IMR-90 (cell line): ENCODE data around the gene EDARADD.

Experiments
- BHLHE40 ChIP-seq: fragments of 150-350 bp; IDR thresholded peaks from 2 replicates; pipeline ENCODE4 v1.6.1; 2016; ENCODE audit warnings: mild to moderate bottlenecking, low read depth, low read length
- CTCF ChIP-seq: conservative IDR thresholded peaks from 2 replicates; pipeline ENCODE4 v1.5.1; 2012; ENCODE audit warnings: mild to moderate bottlenecking, low read depth, low read length, improper control_type of control experiment
- MAZ ChIP-seq: IDR thresholded peaks from 2 replicates; pipeline ENCODE4 v1.6.1; 2012; ENCODE audit warnings: low read depth, mild to moderate bottlenecking, low read length, improper control_type of control experiment, moderate library complexity, borderline replicate concordance
- MXI1 ChIP-seq: IDR thresholded peaks from 2 replicates; pipeline ENCODE4 v1.6.1; 2012; ENCODE audit warnings: low read depth, mild to moderate bottlenecking, low read length, moderate library complexity, borderline replicate concordance
- POLR2A ChIP-seq: IDR thresholded peaks from 2 replicates; pipeline ENCODE4 v1.6.1; 2012; ENCODE audit warnings: mild to moderate bottlenecking, low read depth, low read length
- RCOR1 ChIP-seq: IDR thresholded peaks from 2 replicates; pipeline ENCODE4 v1.6.1; 2012; ENCODE audit warnings: mild to moderate bottlenecking, low read length, improper control_type of control experiment; ENCODE audit not compliant: insufficient replicate concordance
- SMC3 ChIP-seq: fragments of 150-350 bp; IDR thresholded peaks from 2 replicates; pipeline ENCODE4 v1.6.1; 2016; ENCODE audit warnings: low read depth, mild to moderate bottlenecking, antibody characterized with exemption, low read length, moderate library complexity
- USF2 ChIP-seq: fragments of 150-350 bp; IDR thresholded peaks from 2 replicates; pipeline ENCODE4 v1.6.1; 2017; ENCODE audit warnings: mild to moderate bottlenecking, antibody characterized with exemption, low read length, low read depth

GRCh38 chr1:236508593-236509027, 114.5 kb downstream of the EDARADD start:
- TF ChIP-seq MXI1 (no peak), RCOR1 (no peak), USF2 (no peak), POLR2A (no peak), BHLHE40 (no peak), CTCF (no peak), MAZ (no peak), SMC3 (no peak)
